Activated CD4-positive, CD25-positive, alpha-beta regulatory T cell treated with anti-CD3 and anti-CD28 coated beads, Interleukin-2, amount 50 U/mL, for 24 hours (primary cell): ENCODE measurements around the gene CRKL.
"Not testable (repeated sequence)": the region's sequence is repeated elsewhere in the genome, so short reads cannot be mapped to it uniquely, and the experiment has no call there.

Experiments used
- ATAC-seq, 2 donors: fragments of 150-1000 bp; cut with Tn5 transposase; one replicate each; pipeline ENCODE4 v1.10.0; 2021; ENCODE audit warnings: mild to moderate bottlenecking in 1 of 2, moderate library complexity in 1 of 2

CRKL gene

DNA sequence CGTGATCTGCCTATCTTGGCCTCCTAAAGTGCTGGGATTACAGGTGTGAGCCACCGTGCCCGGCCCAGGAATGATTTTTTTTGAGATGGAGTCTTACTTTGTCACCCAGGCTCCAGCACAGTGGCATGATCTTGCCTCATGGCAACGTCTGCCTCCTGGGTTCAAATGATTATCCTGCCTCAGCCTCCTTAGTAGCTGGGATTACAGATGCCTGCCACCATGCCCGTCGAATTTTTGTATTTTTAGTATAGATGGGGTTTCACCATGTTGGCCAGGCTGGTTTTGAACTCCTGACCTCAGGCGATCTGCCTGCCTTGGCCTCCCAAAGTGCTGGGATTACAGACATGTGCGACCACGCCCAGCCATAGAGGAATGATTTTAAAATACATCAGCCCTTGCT lies 17.8 kb downstream of the CRKL start:
- not testable (repeated sequence) for ATAC-seq

- ATAC-seq: not testable (repeated sequence)
Measured at GRCh38 chr22:20935780-20936539, 18.8 kb downstream of the CRKL start.

- ATAC-seq: no peak
Measured at GRCh38 chr22:20937031-20937793, 20.0 kb downstream of the CRKL start.

DNA sequence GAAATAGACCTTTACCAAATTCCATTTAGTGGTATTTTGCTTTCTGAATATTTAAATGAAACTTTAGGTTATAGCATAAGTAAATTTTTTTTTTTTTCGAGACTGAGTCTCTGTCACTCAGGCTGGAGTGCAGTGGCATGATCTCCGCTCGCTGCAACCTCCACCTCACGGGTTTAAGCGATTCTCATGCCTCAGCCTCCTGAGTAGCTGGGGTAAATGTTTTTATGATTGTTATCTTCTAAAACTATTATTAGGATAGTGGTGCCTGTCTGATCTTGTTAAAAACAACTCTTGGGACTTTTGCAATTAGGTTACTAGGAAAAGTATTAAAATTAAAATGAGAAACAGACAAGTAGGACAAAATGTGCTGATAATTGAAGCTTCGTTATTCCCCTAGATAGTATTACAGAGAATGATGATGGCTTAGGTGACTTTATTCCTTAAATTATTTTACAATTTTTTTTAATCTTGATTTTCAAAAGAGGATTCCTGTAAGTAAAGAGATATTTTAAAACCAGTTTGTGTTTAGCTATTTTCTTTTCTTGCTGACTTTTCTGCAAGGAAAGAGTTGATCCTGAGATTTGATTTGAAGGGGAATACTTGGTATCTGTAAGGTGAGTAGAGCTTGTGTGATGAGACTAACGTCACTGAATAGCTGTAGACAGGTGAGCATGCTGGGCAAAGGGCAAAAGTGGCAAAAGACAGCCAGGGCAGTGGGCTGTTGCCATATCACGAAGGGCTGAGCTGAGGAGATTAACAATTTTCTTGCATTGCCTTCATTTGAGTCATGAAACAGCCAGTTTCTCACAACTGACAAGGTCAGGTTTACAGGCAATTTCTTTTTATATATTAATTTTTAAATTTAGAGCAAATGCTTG lies 20.8 kb downstream of the CRKL start:
- no peak for ATAC-seq

DNA sequence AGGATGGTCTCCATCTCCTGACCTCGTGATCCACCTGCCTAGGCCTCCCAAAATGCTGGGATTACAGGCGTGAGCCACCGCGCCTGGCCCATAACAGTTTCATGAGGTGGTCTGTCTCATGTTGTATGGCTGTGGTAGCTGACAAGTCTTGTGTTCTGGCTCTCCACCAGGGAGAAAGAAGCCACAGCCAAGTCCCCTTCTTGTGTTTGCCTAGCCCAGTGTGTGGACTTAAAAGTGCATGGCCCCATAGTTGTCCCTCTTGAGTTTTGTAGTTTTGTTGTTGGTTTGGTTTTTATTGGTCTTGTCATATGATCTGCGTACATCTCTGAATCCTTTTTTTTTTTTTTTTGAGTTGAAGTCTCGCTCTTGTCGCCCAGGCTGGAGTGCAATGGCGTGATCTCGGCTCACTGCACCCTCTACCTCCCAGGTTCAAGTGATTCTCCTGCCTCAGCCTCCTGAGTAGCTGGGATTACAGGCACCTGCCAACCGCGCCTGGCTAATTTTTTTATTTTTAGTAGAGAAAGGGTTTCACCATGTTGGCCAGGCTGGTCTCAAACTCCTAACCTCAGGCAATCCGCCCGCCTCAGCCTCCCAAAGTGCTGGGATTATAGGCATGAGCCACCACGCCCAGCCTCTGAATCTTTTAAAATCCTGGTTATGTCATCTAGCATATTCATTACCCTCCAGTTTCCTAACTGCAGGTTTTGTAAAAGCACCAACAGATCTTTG lies 22.4 kb downstream of the CRKL start:
- not testable (repeated sequence) for ATAC-seq

DNA sequence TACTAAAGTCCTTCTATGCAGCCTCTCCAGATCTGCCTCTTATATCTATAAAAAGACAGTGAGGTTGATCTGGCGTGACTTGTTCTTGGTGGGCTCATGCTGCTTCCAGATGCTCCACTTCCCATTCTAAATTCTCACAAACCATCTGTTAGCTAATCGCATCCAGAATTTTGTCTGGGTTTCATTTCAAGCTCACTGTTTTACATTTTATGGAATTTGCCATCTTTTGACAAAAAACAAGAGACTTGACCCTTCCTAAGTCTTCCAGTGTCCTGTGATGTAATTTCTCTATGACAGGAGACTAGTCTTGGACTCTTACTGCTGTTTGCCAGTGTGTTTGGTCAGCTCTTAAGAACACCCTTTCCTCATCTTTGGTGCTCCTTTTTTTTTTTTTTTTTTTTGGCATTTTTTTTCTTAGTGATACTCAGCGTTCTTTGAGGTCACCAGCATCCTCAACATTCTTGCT lies 23.0 kb downstream of the CRKL start:
- ATAC-seq: no peak

DNA sequence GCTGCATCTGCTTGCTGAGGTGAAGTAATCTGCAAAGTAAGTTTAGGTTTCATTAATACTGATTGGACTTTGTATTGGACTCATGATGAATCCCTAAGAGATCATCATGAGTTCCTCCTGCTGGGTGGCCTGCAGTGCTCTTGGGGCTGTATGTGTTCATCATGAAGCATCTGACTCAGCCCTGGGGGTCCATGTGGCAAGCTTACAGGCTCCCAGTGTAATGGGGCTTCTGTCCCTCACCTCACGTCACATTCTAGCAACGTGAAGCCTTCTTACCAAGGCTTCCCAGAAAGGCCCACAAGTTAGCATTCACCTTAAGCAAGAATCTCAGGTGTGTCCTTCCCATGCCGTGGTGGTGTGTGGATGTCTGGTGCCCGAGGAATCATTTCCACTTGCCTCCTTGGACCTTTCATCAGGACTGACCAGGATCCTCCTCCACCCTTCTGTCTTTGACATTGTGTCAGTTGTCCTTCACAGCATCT lies 23.7 kb downstream of the CRKL start:
- no peak for ATAC-seq

DNA sequence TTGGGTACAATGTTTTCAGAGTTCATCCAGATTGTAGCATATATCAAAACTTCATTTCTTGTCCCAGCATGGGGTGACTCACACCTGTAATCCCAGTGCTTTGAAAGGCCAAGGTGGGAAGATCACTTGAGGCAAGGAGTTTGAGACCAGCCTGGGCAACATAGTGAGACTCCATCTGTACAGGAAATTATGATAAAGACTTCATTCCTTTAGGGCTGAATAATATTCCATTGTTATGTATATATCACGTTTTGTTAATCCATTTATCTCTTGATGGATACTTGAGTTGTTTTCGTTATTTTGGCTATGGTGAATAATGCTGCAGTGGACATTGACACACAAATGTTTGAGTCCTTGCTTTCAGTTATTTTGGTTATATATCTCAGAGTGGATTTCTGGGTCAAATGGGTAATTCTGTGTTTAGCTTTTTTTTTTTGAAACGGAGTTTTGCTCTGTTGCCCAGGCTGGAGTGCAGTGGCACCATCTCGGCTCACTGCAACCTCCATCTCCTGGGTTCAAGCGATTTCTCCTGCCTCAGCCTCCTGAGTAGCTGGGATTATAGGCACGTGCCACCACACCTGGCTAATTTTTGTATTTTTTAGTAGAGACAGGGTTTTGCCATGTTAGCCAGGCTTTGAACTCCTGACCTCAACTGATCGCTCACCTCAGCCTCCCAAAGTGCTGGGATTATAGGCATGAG lies 25.1 kb downstream of the CRKL start:
- not testable (repeated sequence) for ATAC-seq

- ATAC-seq: no peak
Measured at GRCh38 chr22:20943104-20943933, 26.1 kb downstream of the CRKL start.

- no peak for ATAC-seq
Measured at GRCh38 chr22:20944042-20944441, 26.8 kb downstream of the CRKL start.

GRCh38 chr22:20945578-20945934 lies 28.3 kb downstream of the CRKL start:
- ATAC-seq: no peak

DNA sequence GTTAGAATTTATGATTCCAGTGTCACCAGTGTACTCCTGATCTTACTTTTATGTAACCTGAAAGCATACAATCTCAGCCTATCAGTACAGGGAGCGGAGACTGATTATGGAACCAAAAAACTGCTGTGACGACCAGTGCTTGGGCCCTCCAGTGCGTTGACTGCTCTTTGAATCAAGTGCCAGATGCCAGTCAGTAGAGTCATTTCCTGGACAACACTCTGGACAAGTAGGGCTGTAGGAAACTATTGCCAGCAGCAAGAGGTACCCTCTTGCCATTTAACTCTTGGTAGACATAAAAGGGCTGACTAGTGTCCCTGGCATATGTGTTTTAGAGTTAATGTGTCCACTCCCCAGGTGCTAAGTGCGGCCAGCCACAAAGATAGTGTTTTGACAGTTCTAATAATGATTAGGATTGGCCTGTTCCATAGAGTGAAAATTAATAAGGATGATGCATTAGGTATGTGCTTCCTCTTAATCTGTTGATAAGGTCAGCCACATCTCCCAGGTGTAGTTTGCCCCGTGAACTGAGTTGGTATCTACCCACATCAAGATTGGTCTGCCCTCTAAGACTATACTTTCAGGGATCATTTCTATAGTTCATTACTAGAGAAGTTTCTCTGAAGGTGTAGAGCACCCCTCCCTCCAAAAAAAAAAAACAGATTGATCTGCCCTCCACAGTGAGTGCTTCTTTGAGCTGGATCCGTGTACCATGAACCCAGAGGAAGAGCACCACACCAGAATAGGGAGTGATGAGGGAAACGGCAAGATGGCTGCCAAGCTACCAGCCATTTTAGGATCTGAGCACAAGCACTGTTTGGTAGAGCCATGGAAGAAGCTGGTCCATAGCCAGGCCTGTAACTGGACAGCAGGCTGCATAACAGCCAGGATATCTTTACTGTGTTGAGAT lies 29.1 kb downstream of the CRKL start:
- no peak for ATAC-seq

DNA sequence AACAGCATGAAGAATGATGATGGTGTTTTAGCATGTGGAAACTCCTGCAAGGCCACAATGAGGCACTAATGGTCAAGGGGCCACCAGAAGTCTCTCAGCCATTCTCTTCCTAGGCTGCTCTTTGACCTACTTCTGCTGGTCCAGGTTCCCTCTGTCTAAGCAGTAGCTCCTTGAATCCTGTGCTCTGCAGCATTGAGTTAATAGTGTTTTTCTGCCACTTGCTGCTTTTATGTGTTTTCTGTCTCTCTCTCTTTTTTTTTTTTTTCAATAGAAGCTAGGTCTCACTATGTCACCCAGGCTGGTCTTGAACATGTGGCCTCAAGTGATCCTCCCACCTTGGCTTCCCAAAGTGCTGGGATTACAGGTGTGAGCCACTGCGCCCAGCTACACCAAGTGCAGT lies 29.8 kb downstream of the CRKL start:
- no peak for ATAC-seq

DNA sequence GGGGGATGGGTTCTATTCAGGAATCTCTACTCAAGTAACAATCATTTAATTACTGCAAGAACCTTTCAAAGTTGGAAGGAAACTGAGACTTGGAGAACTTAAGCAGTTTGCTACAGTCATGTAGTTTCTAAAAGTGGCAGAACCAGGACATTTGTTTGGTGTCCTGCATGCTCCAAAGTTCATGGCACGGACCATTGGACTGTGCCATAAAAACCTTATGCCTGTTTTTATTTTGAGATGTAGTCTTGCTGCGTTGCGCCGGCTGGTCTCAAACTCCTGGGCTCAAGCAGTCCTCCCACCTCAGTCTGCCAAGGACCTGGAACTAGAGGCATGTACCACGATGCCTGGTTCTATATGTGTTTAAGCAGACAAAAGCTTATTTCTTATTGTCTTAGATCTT lies 31.2 kb downstream of the CRKL start:
- no peak for ATAC-seq

GRCh38 chr22:20948989-20949388 lies 31.8 kb downstream of the CRKL start:
- ATAC-seq: no peak

DNA sequence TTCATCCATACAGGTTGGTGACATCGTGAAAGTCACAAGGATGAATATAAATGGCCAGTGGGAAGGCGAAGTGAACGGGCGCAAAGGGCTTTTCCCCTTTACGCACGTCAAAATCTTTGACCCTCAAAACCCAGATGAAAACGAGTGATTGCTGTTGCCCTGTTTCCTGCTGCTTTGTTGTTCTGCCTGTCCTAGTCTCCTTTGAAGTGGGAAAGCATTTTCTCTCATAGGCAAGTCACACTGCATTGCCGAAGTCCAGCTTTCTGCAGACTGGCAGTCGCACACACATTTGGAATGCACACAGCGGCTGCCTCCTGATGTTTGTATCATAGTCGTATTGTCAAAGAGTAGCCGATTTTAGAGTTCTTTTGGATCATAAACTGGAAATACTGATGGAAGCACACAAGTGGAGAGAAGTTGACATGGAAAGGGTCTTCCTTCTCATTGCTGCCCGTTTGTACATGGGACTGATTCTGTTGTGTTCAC lies 32.5 kb downstream of the CRKL start:
- ATAC-seq: no peak

GRCh38 chr22:20951151-20951931 lies 34.1 kb downstream of the CRKL start:
- no peak for ATAC-seq

DNA sequence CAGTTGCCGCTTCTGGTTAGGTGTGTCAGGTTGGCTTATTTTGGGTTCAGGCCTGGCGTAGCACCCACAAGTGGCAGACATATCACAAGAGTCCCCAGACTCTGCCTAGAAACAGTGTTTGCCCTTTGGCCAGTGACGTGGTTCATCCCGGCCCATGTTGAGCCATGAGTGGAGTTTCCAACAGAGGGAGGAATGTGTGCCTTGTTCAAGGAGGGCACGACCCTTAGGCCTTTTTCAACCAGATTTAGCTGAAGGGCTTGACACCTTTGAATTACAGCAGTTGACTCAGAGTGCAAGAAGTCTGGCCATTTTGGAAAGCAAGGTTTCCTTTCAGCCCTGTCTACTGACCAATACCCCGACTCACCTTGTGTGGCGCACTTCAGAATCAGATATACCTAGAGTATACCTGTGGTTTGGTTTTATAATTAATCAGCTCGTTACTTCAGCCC lies 34.7 kb downstream of the CRKL start:
- ATAC-seq: no peak
